Measurements from ENCODE around the gene SEPHS1.
A peak's percentile ranks its signal among the peaks of the same experiment; 100 is the strongest.
"Not testable (repeated sequence)": the region's sequence is repeated elsewhere in the genome, so short reads cannot be mapped to it uniquely, and the experiment has no call there.

Gene SEPHS1

GRCh38 chr10:13276146-13276545 is 71.9 kb downstream of the SEPHS1 start:
- DNase-seq: not testable (repeated sequence)

GRCh38 chr10:13272164-13272571 is 75.9 kb downstream of the SEPHS1 start:
- DNase-seq: no peak

- peak; percentile 72 for DNase-seq
These were observed 76.4 kb downstream of the SEPHS1 start for GRCh38 chr10:13271552-13272163.

- no peak for DNase-seq
These were observed 77.1 kb downstream of the SEPHS1 start for GRCh38 chr10:13270877-13271551.

- DNase-seq: peak; percentile 91
These were observed 79.3 kb downstream of the SEPHS1 start for GRCh38 chr10:13268841-13269240.

GRCh38 chr10:13268310-13268709 is 79.8 kb downstream of the SEPHS1 start:
- DNase-seq: no peak

Measured in hematopoietic multipotent progenitor cell treated with erythropoietin and hydrocortisone succinate and interleukin-3 and kit ligand, for 6 days (in vitro differentiated cells).